GM21447 (cell line): ENCODE measurements around the gene KBTBD3.

Experiments
- ATAC-seq: cut with Tn5 transposase; IDR thresholded peaks from one replicate; pipeline ENCODE4 v1.9.1; 2021; ENCODE audit not compliant: unreplicated experiment

Gene KBTBD3, protein sequence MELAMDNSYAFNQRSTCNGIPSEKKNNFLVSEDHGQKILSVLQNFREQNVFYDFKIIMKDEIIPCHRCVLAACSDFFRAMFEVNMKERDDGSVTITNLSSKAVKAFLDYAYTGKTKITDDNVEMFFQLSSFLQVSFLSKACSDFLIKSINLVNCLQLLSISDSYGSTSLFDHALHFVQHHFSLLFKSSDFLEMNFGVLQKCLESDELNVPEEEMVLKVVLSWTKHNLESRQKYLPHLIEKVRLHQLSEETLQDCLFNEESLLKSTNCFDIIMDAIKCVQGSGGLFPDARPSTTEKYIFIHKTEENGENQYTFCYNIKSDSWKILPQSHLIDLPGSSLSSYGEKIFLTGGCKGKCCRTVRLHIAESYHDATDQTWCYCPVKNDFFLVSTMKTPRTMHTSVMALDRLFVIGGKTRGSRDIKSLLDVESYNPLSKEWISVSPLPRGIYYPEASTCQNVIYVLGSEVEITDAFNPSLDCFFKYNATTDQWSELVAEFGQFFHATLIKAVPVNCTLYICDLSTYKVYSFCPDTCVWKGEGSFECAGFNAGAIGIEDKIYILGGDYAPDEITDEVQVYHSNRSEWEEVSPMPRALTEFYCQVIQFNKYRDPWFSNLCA

DNA sequence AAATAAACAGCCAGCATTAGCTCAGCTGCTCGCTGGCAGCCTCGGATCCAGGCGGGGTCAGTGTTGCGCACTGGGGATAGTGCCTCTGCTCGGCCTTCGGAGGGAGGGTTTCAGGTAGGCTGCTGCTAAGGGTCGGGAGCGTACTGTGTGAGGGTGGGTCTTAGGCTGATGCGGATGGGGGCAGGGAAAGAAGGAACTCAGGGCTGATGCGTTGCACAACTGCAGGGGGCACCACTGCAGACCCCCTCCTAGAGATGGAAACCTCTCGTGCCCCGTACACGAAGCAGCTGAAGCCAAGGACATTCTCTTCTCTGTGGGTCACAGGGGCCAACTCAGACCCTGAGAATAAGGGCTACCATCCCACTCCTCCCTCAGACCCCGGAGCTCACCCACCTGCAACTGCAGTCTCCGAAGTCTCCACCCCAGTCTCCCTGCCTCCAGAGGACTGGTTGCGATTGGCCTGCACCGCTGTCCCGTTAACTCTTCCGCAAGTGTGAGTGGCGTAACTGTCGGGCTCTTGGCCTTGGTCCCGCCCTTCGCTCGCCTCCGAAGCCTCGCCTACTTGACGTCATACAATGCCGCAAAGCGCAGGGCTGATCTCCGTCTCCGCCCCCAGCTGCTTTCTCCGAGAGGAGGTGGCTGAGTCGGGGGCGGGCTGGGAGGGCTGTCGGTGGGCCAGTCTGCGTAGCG, at the start of gene KBTBD3:
Gene KBTBD3 (minus strand): TSS at position 429 of the 690 bp plus-strand sequence. CDS start 18,250 bp downstream, outside the sequence.
- peak; percentile 93 for ATAC-seq

DNA sequence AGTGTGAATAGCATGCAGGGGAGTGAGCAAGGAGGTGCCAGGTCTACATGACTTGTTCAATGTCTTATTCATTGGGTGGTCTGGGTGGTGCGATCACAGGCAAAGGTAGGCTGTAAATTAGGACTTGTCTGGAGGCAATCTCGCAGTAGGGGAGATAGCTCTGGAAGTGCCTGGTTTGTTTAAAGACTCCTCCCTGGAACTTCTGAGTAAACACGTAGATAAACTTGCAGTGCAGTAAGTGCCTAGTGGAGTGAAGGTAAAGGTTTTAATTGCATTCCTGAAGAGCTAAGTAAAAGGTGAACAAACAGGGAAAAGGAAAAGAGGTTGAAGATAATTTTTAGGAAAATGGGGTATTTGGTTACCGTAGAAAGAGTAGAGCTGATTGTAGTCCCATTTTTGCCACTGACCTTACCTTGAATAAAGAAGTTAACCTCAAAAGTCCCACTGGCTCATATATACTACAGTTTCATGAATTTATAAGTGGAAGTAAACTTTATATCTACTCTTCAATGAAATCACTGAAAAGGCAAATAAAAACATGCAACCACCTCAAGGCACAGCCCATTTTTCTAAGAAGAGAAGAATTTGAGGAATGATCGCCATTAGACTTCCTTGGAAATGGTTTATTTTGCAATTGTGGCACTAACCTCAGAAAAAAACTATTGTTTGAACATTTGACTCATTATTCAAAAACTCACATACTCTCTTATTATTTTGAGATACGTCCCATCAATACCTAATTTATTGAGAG, 44.6 kb upstream of the KBTBD3 start:
- no peak for ATAC-seq

DNA sequence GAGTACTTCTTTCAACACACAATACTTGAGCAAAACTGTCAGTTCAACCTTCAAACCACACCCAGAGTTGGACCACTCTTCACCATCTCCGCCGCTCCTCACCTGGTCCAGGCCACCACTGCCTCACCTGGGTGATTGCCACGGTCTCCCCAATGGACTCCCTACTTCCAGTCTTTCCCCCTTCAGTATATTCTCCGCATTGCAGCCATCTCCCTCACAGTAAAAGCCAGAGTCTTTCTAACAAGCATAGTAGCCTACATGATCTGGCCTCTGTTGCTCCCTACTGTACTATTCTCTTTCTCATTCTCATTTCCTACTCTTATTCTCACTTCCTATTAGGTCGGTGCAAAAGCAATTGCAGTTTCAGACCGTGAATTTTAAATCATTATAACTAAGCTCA, 28.8 kb upstream of the KBTBD3 start:
- ATAC-seq = no peak

DNA sequence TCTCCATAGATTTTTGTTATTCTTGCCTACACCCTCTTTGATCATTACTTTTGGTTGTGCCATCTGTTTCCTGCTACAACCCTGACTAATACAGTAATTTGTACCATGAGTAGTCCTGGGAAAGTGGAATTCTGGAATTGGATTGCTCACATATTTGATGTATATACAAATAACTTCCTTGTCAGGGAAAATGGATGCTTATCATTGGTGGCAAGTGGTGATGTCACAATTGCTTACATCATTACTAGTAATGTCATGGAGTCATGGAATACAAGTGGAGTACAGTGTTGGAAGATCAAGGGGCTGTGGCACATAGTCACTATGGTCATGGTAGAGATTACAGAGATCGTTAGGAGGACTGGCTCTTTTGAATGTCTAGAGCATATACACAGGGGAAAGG, 24.7 kb upstream of the KBTBD3 start:
- no peak for ATAC-seq

DNA sequence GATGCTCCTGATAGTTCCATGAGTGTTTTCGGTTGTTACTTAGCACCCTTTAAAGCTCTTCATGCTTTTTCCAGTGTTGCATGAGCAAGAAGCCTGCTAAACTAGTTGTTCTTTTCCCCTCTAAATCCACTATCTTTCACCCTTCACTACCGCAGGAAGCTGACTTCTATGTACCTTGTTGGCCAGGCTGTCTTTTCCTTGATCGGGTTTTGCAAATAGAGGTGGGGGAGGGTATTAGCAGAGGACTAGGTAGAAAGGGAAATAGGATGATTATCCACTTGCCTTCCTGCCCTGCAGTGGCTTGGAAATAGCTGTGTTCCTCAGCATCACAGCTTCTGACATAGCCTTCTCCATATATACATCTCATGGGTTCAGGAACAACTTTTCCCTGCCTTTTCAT, 24.2 kb upstream of the KBTBD3 start:
- ATAC-seq = no peak

DNA sequence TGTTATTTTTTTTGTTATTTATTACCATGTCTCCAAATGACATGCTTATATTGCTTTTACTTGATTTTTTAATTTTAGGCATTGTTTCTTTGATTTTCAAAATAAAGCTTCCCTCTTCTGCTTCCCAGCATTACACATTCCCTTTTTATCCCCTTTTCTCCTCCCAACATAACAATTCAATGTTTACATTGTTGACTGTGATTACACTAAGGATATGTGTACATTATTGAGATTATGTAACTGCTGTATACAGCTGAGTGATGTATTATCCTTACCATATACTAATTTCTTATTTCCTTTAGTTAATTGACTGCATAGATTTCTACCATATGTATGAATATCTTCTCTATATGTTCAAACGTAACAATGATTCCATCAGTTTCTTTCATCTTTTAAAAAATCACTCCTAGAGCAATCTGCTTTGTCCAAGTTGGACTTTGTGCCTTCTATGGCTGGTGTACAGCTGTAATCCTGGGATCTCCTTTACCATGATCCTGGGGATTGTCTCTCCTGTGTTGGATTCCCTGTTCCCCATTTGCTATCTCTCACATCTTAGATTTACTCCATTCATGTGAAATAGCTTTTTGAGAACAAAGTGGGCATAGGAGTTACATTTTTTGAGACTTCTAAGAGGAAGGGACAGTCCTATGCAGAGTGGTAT, 21.9 kb upstream of the KBTBD3 start:
- no peak for ATAC-seq

DNA sequence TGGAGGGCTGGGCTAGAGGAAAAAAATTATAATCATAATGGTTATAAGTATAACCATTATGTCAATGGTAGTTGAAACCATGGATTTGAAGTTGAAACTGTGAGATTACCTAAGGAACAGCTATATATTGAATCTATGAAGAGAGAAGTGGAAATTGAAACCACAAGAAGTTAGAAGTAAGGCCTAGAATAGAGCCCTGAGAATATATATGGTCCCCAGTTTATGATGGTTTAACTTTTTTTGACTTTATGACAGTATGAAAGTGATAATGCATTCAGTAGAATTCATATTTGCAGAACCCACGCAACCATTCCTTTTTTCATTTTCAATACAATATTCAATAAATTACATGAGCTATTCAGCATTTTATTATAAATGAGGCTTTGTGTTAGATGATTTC, 15.3 kb upstream of the KBTBD3 start:
- ATAC-seq = no peak

DNA sequence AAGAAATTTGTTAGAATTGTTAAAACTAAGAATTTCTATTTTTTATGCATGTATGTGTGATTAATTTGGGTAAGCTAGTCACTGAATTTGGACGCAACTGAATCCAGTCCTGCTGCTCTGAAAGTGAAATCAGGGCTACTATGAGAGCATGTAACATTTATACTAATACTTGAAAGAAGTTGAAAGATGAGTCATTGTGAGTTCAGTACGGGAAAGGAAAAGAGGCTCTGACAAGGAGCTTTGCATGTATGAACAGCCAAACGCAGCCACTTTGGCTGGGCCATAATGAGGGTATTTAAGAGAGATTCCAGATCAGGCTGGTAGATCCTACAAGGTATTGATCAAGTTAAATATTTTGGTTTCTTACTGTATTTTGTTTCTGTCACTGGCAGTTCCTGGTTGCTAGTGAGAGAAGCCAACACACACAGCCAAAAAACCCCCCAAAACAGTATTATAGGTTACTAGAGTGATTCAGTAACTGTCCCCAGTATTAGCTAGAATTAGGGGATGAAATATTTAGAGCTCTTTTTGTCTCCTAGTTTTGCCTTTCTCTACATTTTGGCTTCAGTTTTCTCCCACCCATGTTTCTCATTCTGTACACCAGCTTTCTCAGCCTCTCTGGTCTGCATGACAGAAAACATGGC, 14.5 kb upstream of the KBTBD3 start:
- peak; percentile 98 for ATAC-seq

DNA sequence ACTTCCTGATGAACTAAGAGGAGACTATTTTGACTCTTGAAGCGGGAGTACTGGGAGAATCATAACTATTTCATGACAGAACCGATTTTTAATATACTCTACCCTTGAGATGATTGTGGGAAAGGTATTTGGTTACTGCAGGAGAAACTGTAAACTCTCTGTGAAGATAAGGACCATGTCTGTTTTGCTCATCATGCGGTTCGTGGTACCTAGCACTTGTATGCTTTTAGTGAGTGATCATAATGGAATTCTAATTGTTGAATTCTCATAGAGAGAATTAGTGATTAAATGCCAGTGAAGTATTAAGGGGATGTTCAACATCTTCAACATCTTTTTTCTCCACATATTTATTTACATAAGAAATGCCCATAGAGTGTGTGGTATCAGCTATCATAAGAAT, 11.7 kb upstream of the KBTBD3 start:
- no peak for ATAC-seq

DNA sequence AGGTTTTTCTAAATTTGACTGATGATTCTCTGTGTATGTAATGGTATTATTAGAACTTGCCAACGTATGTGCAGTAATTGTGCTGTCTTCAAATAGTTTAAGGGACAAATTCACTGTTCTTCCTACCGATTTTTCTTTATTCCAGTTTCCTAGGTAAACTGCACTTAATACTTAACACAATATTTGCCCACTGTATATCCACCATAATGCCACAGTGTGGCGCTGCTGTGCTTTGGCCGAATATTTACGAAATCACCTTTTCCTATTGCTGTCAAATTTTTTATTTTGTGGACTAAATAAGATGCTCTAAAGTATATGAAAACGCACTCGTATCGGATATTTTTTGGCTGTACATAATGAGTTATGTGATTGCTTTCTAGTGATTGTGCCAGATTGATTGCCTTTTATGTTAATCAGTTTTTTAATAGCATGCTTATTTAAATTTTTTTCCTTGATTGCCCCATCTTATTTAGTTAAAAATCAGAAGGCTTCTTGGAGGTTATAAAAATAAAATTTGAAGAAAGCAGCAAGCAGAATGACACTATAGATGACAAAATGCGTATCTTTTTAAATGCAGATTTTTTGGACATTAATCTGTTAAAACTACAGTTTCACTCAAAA, 10.8 kb upstream of the KBTBD3 start:
- no peak for ATAC-seq

DNA sequence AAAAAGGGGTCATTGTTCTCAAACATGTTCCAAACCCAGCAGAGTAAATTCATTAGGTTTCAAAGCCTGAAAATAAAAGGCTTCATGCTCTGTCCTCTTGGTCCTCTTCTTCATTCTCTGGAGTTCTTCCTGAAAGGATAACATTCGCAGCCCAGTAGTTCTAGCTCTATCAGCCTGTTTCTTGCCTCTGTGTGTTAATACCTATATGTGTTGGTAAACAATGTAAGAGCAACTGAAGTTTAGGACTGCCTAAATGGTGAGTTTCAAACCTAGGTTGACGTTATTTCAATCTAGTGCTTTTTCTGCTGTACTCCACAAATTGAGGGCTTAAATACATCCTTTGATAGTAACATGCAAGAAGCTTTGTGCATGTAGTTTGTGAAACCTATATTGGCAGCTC, 9.7 kb upstream of the KBTBD3 start:
- no peak for ATAC-seq

DNA sequence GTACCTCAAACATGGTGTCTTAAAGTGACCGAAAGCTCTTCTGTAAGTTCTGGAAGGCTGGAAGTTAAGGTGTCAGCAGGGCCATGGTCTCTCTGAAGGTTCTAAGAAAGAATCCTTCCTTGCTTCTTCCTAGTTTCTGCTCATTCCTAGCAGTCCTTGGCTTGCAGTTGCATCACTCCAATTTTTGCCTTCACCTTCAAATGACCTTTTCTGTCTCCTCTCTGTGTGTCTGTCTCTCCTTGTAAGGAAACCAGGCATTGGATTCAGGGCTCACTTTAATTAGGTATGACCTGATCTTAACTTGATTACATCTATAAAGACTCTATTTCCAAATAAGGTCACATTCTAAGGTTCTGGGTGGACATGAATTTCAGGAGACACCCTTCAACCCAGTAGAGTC, 9.0 kb upstream of the KBTBD3 start:
- ATAC-seq = no peak

DNA sequence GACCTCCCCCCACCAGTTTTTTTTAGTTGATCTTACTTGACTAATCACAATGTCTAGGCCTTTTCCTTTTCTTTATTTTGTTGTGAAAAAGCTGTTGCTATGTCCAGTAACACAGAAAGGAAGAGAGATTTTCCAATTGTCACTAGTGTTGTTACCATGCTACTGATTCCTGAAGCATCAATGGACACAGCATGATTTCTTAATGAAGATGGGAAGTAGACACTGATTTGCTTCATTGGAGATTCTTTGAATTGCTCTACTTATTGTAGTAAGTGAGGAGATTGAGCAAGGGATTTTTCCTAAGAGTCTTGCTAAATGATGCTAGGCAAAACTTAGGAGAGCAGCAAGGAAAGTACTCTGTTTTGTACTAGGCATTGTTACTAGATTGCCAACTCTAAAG, 4.9 kb upstream of the KBTBD3 start:
- no peak for ATAC-seq

DNA sequence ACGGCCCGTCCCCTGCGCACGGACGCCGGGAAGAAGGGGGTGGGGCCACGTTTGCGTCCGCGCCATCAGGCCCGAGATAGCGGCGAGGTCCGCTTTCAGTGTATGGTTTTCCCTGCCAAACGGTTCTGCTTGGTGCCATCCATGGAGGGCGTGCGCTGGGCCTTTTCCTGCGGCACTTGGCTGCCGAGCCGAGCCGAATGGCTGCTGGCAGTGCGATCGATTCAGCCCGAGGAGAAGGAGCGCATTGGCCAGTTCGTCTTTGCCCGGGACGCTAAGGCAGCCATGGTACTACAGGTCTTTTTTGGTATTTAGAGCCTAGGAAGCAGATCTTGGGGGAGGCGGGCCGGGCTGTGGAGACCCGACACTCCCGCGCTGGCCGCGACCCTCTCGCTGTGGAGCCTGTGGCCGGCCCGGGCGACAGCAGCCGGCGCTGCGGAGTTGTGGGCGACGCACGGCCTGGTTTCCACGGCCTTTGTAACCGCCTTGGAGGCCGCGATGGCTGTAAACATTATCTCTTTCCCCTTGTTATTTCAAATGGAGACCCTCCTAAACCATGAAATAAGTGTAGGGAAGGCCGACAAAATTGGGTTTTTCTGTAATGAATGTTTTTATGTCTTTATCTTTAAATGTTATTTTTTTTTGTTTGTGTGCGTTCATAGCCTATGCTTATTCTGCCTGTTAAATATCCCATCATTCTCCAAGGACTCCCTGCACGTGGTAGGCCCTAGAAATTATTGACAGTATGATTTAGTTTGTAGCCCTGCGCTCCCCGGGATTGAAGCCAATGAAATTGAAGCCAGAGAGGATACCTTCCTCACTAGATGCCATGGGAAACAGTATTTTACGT, 685 bp upstream of the KBTBD3 start, which contains the start of gene AASDHPPT:
Gene AASDHPPT (plus strand): TSS at position 54 of the 847 bp plus-strand sequence. CDS start 49 bp downstream, at position 103.
- ATAC-seq = peak; percentile 20

DNA sequence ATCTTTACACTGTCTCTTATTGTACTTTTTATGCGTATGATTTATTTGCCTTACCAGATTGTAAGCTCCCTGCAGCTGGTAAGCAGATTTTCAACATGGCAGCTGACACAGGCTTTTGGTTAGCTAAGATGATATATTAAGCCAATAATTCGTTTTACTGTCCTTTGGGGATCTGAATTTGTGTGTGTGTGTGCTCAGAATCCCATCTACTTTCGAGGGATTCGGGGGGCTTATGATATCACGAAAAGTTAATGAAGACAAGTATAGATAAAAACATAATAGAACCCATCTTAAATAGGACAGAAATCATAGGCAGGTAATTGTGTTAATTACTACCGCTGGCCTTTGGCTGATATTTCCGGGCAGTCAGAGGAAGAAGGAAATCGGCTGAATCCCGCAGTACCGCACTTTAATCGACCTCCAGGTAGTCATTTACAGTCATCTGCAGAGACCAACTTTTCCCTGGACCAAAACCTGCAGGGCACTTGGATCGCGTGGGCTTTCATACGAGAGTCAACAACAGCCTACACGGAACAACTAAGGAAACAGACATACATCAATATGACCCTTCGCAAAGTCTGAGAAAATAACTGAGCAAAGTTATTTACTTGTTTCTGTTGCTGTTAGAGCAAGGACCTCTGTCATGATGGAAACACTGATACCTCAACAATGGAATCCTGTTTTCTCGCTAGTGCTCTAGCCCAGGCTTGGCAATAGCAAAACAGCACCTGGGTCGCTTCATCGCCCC, 802 bp downstream of the KBTBD3 start:
- no peak for ATAC-seq

DNA sequence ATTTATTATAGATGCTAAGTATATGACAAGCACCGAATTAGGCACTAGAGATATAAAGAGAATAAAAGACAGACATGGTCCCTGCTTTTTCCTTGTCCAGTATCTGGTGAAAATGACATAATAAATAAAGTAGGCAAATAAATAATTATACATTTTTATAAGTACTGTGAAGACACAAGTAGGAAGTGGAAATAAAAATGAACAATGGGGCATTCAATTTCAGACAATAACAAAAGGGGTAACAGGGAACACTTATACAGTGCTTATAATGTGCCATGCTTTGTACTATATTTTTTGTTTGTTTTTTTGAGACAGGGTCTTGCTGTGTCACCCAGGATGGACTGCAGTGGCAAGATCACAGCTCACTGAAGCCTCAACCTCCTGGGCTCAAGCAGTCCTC, 4.3 kb downstream of the KBTBD3 start:
- ATAC-seq = no peak

DNA sequence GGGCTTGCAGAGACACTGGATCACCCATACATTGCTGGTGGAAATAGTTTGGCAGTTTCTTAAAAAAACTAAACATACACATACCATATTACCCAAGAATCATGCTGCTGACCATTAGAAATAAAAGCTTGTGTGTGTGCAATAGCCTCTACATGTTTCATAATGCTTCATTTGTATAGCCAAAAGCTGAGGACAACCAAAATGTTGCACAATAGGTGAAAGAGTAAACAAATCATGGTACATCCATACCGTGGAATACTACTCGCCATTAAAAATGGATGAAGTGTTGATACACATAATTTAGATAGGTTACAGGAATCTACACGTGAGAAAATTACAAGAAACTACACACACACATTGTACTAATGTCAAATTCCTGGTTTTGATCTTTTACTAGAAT, 6.5 kb downstream of the KBTBD3 start:
- no peak for ATAC-seq

DNA sequence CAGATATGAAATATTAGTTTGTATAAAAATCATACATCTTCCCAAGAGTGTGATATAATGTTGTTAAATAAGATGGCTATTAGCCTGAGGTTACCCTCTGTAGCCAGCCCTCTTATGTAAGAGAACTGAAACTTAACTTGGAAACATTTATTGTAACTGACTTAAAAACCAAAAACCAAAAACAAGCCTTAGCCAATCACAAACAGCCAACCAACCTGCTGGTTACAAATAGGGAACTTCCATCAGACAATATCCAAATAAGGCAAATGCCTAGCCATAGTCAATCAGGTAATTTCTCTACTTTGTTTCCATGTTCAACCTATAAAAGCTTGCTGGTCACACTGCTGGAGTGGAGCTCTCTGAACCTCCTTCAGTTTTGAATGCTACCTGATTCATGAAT, 14.1 kb downstream of the KBTBD3 start:
- ATAC-seq = peak; percentile 64
